ENCODE measurements around the gene NTN5.

NTN5 gene

GRCh38 chr19:48676887-48677286 is 4.1 kb upstream of the NTN5 start:
- no peak overlapping the region; a peak in 1 of 22 replicates for H3K9ac ChIP-seq
- H3K27ac ChIP-seq, result no peak overlapping the region
- no peaks in the 10 kb centered on the region for H3K27me3 ChIP-seq
- H3K4me3 ChIP-seq, result no peak overlapping the region
- no peak overlapping the region; a peak in 1 of 22 replicates for H3K4me2 ChIP-seq
- no peaks in the 10 kb centered on the region for H3K9me3 ChIP-seq (replicated peaks in 1 of 11)
- H4K20me1 ChIP-seq, result no peaks in the 10 kb centered on the region; a peak in 1 of 22 replicates
- peak in 1 of 11 experiments; percentile 29; a peak in 1 of 22 replicates for TF ChIP-seq Cebpa-rat (IDR thresholded peaks at IDR 0.05)
- no peaks in the 10 kb centered on the region for H3K36me3 ChIP-seq
- H3K4me1 ChIP-seq, result peaks cover 29 to 67% (median 48%) of the 10 kb centered on the region in 10 experiments

GRCh38 chr19:48676487-48676886 is 3.7 kb upstream of the NTN5 start:
- Histone ChIP-seq H3K4me1 (peaks cover 25 to 64% (median 45%) of the 10 kb centered on the region in 10 experiments), H3K4me3 (no peak overlapping the region)
- TF ChIP-seq Cebpa-rat (IDR thresholded peaks at IDR 0.05), result no peak

GRCh38 chr19:48674921-48675824 is 2.4 kb upstream of the NTN5 start:
- TF ChIP-seq Cebpa-rat (IDR thresholded peaks at IDR 0.05), result no peak
- Histone ChIP-seq H3K36me3 (no peaks in the 10 kb centered on the region), H3K4me2 (peak overlapping the region; percentile 6 to 77 (median 45); a peak in 21 of 22 replicates), H3K27ac (peak overlapping the region in 10 of 11 experiments; percentile 5 to 54 (median 31); a peak in 15 of 22 replicates), H3K4me3 (no peak overlapping the region), H3K27me3 (no peaks in the 10 kb centered on the region), H3K4me1 (peaks cover 12 to 50% (median 32%) of the 10 kb centered on the region in 10 experiments), H3K9me3 (replicated peaks in 1 of 11) (no peaks in the 10 kb centered on the region), H4K20me1 (no peaks in the 10 kb centered on the region), H3K9ac (peak overlapping the region in 7 of 11 experiments; percentile 10 to 54 (median 41); a peak in 10 of 22 replicates)

More at GRCh38 chr19:48676487-48676886, 3.7 kb upstream of the NTN5 start:
- Histone ChIP-seq H3K36me3 (no peaks in the 10 kb centered on the region), H3K27me3 (no peaks in the 10 kb centered on the region), H3K9ac (no peak overlapping the region; a peak in 1 of 22 replicates), H3K27ac (no peak overlapping the region), H4K20me1 (no peaks in the 10 kb centered on the region; a peak in 1 of 22 replicates), H3K4me2 (no peak overlapping the region; a peak in 1 of 22 replicates), H3K9me3 (replicated peaks in 1 of 11) (no peaks in the 10 kb centered on the region)

- Histone ChIP-seq H3K4me1 (peaks cover 12 to 42% (median 26%) of the 10 kb centered on the region in 10 experiments; a peak in 19 of 20 replicates), H3K4me3 (no peak overlapping the region), H3K27ac (peak overlapping the region in 8 of 11 experiments; percentile 5 to 54 (median 40); a peak in 8 of 22 replicates), H4K20me1 (no peaks in the 10 kb centered on the region), H3K9ac (peak overlapping the region in 2 of 11 experiments; percentile 42 to 53; a peak in 2 of 22 replicates), H3K36me3 (no peaks in the 10 kb centered on the region), H3K4me2 (peak overlapping the region in 9 of 11 experiments; percentile 6 to 77 (median 45); a peak in 13 of 22 replicates), H3K9me3 (replicated peaks in 1 of 11) (no peaks in the 10 kb centered on the region), H3K27me3 (no peaks in the 10 kb centered on the region)
- TF ChIP-seq Cebpa-rat (IDR thresholded peaks at IDR 0.05), result no peak
Observed at GRCh38 chr19:48674216-48674809, 1.5 kb upstream of the NTN5 start.

- no peak overlapping the region for H3K4me3 ChIP-seq
- H3K4me1 ChIP-seq, result peaks cover 12 to 35% (median 24%) of the 10 kb centered on the region in 10 experiments; a peak in 19 of 20 replicates
- no peaks in the 10 kb centered on the region for H3K9me3 ChIP-seq (replicated peaks in 1 of 11)
- H3K27ac ChIP-seq, result peak overlapping the region in 1 of 11 experiments; percentile 12; a peak in 1 of 22 replicates
- H4K20me1 ChIP-seq, result no peaks in the 10 kb centered on the region
- no peak overlapping the region for H3K4me2 ChIP-seq
- TF ChIP-seq Cebpa-rat (IDR thresholded peaks at IDR 0.05), result no peak
- H3K27me3 ChIP-seq, result no peaks in the 10 kb centered on the region
- H3K36me3 ChIP-seq, result no peaks in the 10 kb centered on the region
- H3K9ac ChIP-seq, result no peak overlapping the region; a peak in 1 of 22 replicates
Observed at GRCh38 chr19:48673436-48674100, 751 bp upstream of the NTN5 start.

GRCh38 chr19:48671446-48671995 is 1.3 kb downstream of the NTN5 start:
- no peaks in the 10 kb centered on the region for H4K20me1 ChIP-seq
- peaks cover 7 to 24% (median 16%) of the 10 kb centered on the region in 10 experiments; a peak in 19 of 20 replicates for H3K4me1 ChIP-seq
- peak overlapping the region in 2 of 11 experiments; percentile 13 to 41; a peak in 2 of 22 replicates for H3K9ac ChIP-seq
- H3K36me3 ChIP-seq, result no peaks in the 10 kb centered on the region
- peak overlapping the region in 3 of 11 experiments; percentile 5 to 19 (median 15); a peak in 3 of 22 replicates for H3K4me2 ChIP-seq
- no peaks in the 10 kb centered on the region for H3K27me3 ChIP-seq
- no peaks in the 10 kb centered on the region for H3K9me3 ChIP-seq (replicated peaks in 1 of 11)
- no peak for TF ChIP-seq Cebpa-rat (IDR thresholded peaks at IDR 0.05)
- H3K4me3 ChIP-seq, result no peak overlapping the region
- H3K27ac ChIP-seq, result peak overlapping the region in 4 of 11 experiments; percentile 13 to 29 (median 19); a peak in 3 of 22 replicates

- no peak overlapping the region for H3K4me3 ChIP-seq
- H3K9ac ChIP-seq, result peak overlapping the region in 1 of 11 experiments; percentile 13; a peak in 1 of 22 replicates
- no peaks in the 10 kb centered on the region for H3K9me3 ChIP-seq (replicated peaks in 1 of 11)
- H3K4me2 ChIP-seq, result no peak overlapping the region
- peak overlapping the region in 5 of 11 experiments; percentile 13 to 34 (median 22); a peak in 5 of 22 replicates for H3K27ac ChIP-seq
- H3K27me3 ChIP-seq, result no peaks in the 10 kb centered on the region
- H3K4me1 ChIP-seq, result peaks cover 6 to 23% (median 16%) of the 10 kb centered on the region in 10 experiments; a peak in 19 of 20 replicates
- TF ChIP-seq Cebpa-rat (IDR thresholded peaks at IDR 0.05), result no peak
- no peaks in the 10 kb centered on the region for H3K36me3 ChIP-seq
- H4K20me1 ChIP-seq, result no peaks in the 10 kb centered on the region
Observed at GRCh38 chr19:48670699-48671445, 1.9 kb downstream of the NTN5 start.
